Sigmoid colon (tissue), 4 donors: Measurements from ENCODE around the gene THAP10.

Source experiments
- POLR2A ChIP-seq, 2 donors: fragments of 450-650 bp; IDR thresholded peaks; one replicate each; pipeline ENCODE4 v1.6.1; 2016; ENCODE audit warnings: antibody characterized with exemption in 2 of 2, mild to moderate bottlenecking in 2 of 2, moderate library complexity in 2 of 2
- POLR2AphosphoS5 ChIP-seq, 4 donors: sonication (generic); formaldehyde crosslinking; IDR thresholded peaks; one replicate each; pipeline ENCODE4 v1.6.1; 2017; ENCODE audit warnings: antibody characterized with exemption in 4 of 4
- TF ChIP-seq, protein P1 (sequence below), 4 experiments: fragments of 450-650 bp in 3 of 4; fragments of 200-600 bp in 1 of 4; IDR thresholded peaks; one replicate each; pipeline ENCODE4 v1.5.1; 2016 to 2019; ENCODE audit warnings: antibody characterized with exemption in 4 of 4, mild to moderate bottlenecking in 3 of 4, moderate library complexity in 2 of 4

- TF ChIP-seq POLR2AphosphoS5 (IDR thresholded peaks at IDR 0.05) (no peak), POLR2A (IDR thresholded peaks at IDR 0.05) (no peak)
- TF ChIP-seq, protein P1, sequence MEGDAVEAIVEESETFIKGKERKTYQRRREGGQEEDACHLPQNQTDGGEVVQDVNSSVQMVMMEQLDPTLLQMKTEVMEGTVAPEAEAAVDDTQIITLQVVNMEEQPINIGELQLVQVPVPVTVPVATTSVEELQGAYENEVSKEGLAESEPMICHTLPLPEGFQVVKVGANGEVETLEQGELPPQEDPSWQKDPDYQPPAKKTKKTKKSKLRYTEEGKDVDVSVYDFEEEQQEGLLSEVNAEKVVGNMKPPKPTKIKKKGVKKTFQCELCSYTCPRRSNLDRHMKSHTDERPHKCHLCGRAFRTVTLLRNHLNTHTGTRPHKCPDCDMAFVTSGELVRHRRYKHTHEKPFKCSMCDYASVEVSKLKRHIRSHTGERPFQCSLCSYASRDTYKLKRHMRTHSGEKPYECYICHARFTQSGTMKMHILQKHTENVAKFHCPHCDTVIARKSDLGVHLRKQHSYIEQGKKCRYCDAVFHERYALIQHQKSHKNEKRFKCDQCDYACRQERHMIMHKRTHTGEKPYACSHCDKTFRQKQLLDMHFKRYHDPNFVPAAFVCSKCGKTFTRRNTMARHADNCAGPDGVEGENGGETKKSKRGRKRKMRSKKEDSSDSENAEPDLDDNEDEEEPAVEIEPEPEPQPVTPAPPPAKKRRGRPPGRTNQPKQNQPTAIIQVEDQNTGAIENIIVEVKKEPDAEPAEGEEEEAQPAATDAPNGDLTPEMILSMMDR (IDR thresholded peaks at IDR 0.05): no peak
Measured at GRCh38 chr15:70923311-70924080, 31.3 kb upstream of the THAP10 start.
